Measurements from ENCODE around the gene PARVB. TPM values are rescaled to one million over a fixed set of nuclear protein-coding genes. Genes with fewer than 3 reads are reported as not detected.

PARVB gene
- total and polyA plus RNA-seq, 2 donors (not counting 3 experiments of a cell fraction or from before 2014, with no cell fraction given), result 155 to 162 TPM

GRCh38 chr22:44111562-44112155 lies 87.6 kb downstream of the PARVB start:
- intact Hi-C loops (cut with micrococcal nuclease) (no loop called here), dilution Hi-C loops (cut with MboI; ENCODE audit: extremely low pct_ligation_motif_present, low sequenced_read_pairs) (no loop called here)
- Histone ChIP-seq H3K79me2 (ENCODE audit: control insufficient read depth, insufficient read depth, low read length) (peaks cover 1% of the 10 kb centered on the region), H4K20me1 (replicated peaks; ENCODE audit: control insufficient read depth, extremely low read depth, insufficient read depth, low read length) (no peaks in the 10 kb centered on the region), H3K4me3 (replicated peaks in 1 of 3; ENCODE audit: insufficient read depth in 1 of 3, low read depth in 1 of 3, low read length in 3 of 3) (no peak overlapping the region), H3K4me1 (ENCODE audit: control insufficient read depth, extremely low read depth, insufficient read depth, low read length) (no peaks in the 10 kb centered on the region), H3K27ac (ENCODE audit: insufficient read depth, low read depth, low read length) (no peak overlapping the region), H3K9me1 (replicated peaks; ENCODE audit: control insufficient read depth, extremely low read depth, insufficient read depth, low read length) (no peaks in the 10 kb centered on the region), H3K27me3 (ENCODE audit: control insufficient read depth in 2 of 2, insufficient read depth in 2 of 2, low read length in 2 of 2) (no peaks in the 10 kb centered on the region), H3K9ac (replicated peaks; ENCODE audit: extremely low read depth, insufficient read depth, low read length) (no peak overlapping the region), H2AFZ (ENCODE audit: low read depth, low read length) (no peak overlapping the region), H3K9me3 (replicated peaks; ENCODE audit: control insufficient read depth, insufficient read depth, low read length) (no peaks in the 10 kb centered on the region), H3K4me2 (ENCODE audit: insufficient read depth, low read length) (no peak overlapping the region), H3K36me3 (ENCODE audit: control insufficient read depth in 2 of 2, extremely low read depth in 1 of 2, insufficient read depth in 2 of 2, low read length in 2 of 2) (peaks cover 3 to 10% of the 10 kb centered on the region in 2 experiments)
- CTCF ChIA-PET, result interaction anchor here (1.1 to 1.6 kb wide), 2 partner anchors 118 to 166 kb away, joined by 3 to 5 read pairs; no protein-coding TSS in a partner anchor
- TF ChIP-seq POLR2AphosphoS5 (IDR thresholded peaks at IDR 0.05; ENCODE audit: insufficient read depth, low read depth, low read length), result no peak
- TF ChIP-seq MAX (IDR thresholded peaks at IDR 0.05; ENCODE audit: insufficient read depth, insufficient read length), result no peak
- TF ChIP-seq FOS (IDR thresholded peaks at IDR 0.05; ENCODE audit: borderline replicate concordance, insufficient read depth, low read length), result no peak
- no peak for TF ChIP-seq POLR2A (IDR thresholded peaks at IDR 0.05; ENCODE audit: low read depth, low read length)
- no peak for TF ChIP-seq GATA2 (IDR thresholded peaks at IDR 0.05; ENCODE audit: insufficient read depth, insufficient read length, low read depth, low read length)
- no peak for TF ChIP-seq EZH2 (IDR thresholded peaks at IDR 0.05; ENCODE audit: borderline replicate concordance, low read depth, low read length, severe bottlenecking)
- TF ChIP-seq JUN (IDR thresholded peaks at IDR 0.05; ENCODE audit: borderline replicate concordance, insufficient read depth, insufficient read length, low read depth), result no peak
- TF ChIP-seq MYC (IDR thresholded peaks at IDR 0.05; ENCODE audit: low read depth, low read length), result no peak
- no peak for TF ChIP-seq CTCF (IDR thresholded peaks at IDR 0.05; ENCODE audit: extremely low read depth in 1 of 2, insufficient read depth in 1 of 2, low read depth in 1 of 2, low read length in 2 of 2)
- no TSS peak for BruUV-seq (replicated peaks)
- DNase-seq (ENCODE audit: low read depth, low spot score), result no peak
- FAIRE-seq, result no peak
- POLR2A ChIA-PET, result no interaction called here

Measured in endothelial cell of umbilical vein (primary cell).